DMS114 treated with DMSO at 0.1 percent for 48 hours (cell line): Measurements from ENCODE around the gene RBBP8NL.

Experiments used
- DNase-seq: peaks from one replicate; lab custom pipeline; 2025; ENCODE audit not compliant: unreplicated experiment; lab: John Stamatoyannopoulos, UW

The RBBP8NL gene

DNA sequence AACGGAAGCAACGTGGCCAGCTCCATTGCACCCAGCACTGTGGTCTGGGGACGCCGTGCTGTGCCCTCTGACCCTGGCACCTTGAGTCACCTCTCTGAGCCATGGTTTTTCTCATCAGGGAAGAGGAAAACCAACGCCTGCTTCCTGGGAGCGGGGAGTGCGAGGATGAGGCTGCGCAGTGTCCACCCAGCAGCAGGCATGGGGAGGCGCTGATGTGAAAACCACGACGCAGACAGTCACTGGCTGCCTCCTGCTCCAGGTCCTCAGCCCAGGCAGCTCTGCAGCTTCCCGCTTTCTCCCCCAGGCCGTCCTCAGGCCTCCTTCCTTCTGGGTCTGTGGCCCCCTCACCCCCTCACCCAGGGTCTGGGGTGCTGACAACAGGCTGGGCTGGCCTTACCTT lies 34.5 kb upstream of the RBBP8NL start:
- no peak for DNase-seq

DNA sequence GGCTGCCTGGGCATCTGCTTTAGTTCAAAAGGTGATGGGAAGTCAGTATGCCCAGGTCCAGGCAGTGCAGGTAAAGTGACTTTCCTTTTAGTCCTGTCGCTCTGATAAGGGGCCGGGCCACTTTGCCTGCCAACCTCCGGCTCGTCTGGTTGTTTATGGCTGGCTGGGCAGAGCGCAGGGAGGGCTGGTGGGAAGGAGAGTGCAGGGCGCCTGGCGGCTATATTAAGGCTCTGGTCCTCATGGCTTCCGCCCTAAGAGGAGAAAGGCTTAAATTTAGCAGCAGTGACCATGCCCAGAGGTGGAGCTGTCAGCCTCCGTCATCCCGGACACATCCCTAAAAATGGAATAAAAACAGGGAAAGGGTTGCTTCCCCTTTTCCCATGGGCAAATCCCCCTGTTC lies 33.8 kb upstream of the RBBP8NL start:
- no peak for DNase-seq

DNA sequence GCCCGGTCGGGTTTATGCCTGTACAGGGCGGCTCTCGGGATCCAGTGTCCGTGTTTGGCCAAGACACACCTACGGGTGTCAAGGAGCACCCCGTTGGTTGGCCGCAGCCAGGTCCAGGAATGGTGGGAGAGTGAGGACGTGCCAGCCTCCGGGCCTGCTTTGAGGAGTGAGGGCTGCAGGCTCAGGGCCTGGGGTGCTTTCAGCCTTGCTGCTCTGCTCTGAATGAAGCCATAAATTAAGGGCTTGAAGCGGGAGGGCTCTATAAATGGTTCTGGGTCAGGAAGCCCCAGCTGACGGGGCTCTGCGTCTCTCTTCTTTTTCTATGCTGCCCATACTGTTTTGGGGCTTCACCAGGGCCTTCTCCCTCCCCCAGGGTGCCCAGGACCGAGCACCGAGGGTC lies 33.3 kb upstream of the RBBP8NL start:
- no peak for DNase-seq

DNA sequence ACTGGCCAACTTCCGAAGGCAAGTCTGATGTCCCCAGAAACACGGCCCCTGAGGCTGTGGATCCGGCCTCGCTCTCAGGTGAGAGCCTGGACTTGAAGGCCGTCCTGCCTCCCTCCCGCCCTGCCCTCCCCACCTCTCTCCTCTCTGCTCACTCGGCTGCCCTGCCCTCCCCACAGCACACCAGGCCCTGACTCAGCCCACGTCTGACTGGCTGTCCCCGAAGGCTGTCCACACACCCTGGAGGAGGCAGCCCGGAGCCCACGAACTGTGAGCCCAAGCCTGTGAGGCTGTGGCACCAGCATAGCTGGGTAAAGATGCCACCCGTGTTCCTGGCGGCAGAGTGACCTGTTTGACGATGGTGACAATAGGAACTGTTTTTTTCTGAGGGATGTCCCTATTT lies 32.1 kb upstream of the RBBP8NL start:
- no peak for DNase-seq

DNA sequence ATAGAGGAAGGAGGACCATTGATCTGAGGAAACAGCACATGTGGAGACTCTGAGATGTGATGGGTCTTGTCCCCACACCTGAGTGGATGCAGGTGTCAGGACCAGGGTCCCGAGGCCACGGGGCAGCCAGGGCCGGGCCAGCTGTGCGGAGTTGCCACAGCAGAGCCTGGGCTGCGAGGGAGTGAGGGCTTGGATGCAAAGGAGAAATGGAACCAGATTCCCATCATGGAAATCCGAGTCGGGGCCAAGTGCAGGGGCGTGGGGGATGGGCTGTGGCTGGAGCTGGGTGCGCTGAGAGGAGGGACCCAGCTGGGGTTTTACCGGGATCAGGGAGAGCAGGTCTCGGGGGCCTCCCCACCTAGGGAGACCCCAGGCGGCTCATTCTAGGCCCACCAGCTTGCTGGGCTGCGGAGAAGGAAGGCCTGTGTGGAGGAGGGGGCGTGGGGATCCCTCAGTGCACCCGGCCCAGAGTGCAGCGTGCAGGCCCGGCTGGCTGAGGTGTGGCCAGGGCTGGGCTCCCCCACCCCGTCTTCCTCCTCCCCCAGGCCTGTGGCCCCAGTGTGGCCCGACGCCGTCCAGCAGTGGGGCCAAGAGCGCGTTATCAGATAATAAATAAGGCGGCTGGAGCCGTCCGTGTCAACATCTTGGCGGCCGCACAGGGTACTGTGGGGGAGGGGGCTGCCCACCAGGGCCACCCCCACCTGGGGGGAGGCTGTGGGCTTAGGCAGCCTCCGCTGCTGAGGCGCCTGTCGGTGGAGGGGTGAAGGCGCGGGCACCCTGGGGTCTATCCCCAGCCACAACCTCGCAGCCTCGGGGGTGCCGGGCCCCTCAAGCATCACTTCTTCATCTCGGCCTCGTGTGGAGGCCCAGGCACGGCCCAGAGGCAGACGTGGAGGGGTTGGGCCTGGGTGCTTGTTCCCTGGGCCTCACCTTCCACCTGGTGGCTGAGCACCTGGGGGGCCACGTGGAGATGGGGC lies 31.2 kb upstream of the RBBP8NL start:
- DNase-seq = no peak

DNA sequence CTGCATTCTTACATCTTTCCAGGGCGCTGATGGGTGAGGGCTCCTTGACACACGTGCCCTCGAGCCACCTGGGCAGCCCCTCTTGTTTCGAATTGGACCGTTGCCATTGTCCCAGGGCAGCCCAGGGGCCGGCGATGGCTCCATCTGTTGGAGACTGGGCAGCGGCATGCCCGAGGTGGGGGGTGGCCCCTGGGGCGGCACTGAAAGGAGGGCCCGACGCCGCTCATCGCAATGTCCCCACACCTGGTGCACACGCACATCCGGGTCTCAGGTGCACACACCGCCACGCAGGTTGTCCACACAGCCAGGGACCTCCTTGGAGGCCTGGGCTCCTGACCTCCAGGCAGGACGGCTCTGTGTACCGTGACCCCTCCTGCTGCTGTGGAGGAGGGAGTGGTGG lies 30.5 kb upstream of the RBBP8NL start:
- no peak for DNase-seq

DNA sequence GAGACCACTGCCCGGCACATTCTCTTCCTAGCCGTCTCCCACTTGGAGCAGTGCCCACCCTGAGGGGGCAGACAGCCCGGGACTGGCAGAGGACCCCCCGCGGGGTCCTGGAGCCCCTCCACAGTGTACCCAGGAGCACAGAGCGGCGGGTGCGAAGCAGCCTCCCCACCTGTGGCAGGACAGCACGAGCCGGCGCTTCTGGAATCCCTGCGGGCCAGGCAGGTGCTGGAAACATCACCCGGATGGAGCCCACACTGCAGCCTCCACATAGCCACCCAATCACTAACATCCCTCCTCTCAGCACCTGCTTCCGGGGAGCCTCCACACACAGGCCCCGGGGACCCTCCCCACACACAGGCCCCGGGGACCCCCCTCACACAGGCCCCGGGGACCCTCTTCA lies 29.8 kb upstream of the RBBP8NL start:
- DNase-seq = no peak

DNA sequence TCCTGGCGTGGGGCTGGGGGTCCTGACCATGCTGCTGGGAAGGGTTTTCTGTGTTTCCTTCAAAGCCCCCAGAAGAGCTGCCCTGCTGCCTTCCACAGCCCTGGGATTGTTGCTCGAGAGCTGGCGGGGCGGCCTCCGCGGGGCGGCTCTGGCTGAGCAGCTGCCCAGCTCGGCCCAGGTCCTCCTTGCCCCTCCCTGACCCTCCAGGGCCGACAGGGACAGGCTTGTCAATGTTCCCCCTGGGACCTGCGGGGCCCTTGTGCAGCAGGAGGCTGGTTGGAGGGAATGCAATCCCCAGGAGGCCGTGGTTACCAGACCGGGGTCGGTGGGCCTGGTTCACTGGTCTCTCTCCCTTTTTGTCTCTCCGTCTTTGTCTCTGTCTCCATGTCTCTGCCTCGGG lies 28.6 kb upstream of the RBBP8NL start:
- DNase-seq = no peak

DNA sequence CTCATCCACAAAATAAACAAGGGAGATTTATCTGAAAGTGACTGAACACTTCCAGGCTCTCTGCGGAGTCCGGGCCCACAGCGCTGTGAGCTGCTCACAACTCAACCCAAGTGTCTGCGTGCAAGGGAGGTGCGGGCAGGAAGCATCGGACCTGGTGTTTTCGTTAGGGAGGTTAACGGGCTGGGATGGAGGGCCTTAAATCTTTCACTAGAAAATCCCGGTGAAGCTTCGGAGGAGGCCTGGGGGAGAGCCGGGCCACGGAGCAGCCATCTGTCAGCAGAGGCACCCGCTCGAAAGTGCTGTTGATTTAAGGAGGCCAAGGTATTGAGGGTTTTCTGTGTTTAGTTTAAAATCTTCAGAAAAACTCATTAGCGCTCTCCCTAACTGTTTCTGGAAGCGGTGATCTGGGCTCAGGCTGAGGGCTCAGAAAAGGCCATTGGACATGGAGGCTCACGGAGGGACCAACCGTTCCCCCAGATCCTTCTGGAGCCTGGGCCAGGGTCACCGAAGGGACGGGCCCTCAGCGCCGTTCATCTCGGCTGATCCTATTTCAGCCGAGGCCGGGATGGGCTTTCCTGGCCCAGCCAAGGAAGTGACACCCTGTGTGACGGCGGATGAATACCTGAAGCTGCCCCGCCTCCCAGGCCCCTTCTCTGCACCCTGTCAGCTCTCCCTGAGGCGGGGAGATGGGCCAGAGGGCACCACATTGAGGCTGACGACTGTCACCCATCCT lies 27.7 kb upstream of the RBBP8NL start:
- no peak for DNase-seq

DNA sequence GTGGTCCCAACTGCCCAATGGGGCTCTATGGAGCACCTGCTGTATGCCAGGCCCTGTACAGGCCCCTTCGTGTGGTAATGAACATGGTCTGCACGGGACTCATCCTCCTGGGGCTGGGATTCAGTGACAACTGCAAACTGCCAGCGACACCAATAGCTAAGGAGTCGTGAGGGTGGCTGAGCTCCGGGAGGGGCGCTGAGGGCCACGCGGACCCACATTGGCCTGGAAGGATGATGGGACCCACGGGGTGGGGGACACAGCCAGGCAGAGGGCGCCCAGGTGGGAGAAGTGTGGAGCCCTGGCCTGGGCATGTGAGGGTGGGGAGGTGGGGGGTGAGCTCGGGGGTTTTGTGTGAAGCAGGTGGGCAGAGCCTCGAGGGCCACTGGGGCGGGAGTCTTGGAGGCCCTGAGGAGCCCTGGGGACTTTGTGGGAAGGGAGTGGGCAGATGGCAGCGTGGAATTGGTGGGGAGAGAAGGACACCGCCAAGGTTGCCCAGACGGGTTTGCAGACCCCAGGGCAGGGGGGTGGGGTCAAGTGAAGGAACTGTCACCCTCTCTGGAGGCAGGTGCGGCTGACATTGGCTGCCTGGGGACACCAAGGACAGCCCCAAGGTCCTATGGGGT lies 26.0 kb upstream of the RBBP8NL start:
- no peak for DNase-seq

DNA sequence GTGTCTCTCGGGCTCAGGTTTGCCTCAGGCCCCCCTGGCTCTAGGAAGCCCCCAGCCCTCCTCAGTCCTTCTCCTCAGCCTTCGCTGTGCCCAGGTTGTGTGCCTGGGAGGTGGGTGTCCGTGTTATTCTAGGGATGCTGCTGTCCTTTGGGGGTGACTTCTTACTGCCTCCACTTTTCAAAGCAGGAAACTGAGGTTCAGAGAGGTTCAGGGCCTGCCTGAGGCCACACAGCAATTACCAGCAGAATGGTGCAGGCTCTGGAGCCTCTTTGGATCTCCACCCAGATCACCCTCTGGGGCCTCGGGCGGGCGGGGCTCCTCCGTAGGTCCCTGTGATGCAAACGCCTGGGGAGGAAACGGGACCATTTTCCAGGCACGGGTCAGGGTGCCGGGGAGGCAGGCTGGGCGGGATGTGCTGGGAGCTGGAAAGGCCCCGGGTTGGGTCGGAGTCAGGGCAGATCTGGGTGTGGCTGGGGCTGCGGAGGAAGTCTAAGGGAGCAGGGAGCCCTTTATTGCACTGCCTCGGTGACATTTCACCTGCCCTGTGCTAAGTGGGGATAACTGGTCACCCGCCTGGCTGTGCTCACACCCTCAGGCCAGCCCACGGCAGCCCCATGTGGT lies 25.2 kb upstream of the RBBP8NL start:
- DNase-seq = no peak

DNA sequence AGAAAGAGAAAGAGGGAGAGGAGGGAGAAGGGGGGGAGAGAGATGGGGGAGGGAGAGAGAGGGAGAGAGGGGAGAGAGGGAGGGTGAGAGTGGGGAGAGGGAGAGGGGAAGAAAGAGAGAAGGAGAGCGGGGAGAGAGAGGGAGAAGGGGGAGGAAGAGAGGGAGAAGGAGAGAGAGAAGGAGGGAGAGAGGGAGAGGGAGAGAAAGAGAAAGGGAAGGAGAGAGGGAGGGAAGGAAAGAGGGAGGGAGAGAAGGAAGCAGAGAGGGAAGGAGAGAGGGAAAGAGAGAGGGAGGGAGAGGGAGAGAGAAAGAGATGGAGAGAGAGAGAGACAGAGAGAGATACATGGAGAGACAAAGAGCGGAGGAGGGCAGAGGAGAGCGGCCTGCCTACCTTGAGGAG lies 24.6 kb upstream of the RBBP8NL start:
- no peak for DNase-seq

DNA sequence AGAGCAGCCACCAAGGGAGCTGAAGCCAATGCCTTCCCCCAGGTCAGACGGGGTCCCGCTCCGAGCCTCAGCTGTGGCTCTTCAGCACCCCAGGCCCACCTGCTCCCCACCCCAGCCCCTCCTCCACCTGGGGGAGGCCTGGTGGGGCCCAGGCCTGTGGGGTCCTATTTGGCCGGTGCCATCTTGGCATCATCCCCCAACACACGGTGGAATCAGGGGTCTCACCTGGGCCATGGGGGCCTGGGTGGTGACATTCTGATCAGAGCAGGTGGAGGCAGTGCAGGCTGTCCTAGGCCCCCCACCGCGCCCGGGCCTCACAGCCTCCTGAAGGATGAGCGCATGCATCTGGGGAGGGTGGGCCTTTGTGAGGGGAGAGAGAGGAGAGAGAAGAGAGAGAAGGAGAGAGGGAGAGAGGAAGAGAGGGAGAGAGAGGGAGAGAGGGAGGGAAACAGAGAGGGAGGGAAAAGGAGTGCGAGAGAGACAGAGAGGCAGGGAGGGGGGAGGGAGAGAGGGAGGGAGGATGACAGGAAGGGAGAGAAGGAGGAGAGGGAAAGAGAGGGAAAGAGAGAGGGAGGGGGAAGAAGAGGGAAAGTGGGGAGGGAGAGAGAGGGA lies 23.9 kb upstream of the RBBP8NL start:
- no peak for DNase-seq

DNA sequence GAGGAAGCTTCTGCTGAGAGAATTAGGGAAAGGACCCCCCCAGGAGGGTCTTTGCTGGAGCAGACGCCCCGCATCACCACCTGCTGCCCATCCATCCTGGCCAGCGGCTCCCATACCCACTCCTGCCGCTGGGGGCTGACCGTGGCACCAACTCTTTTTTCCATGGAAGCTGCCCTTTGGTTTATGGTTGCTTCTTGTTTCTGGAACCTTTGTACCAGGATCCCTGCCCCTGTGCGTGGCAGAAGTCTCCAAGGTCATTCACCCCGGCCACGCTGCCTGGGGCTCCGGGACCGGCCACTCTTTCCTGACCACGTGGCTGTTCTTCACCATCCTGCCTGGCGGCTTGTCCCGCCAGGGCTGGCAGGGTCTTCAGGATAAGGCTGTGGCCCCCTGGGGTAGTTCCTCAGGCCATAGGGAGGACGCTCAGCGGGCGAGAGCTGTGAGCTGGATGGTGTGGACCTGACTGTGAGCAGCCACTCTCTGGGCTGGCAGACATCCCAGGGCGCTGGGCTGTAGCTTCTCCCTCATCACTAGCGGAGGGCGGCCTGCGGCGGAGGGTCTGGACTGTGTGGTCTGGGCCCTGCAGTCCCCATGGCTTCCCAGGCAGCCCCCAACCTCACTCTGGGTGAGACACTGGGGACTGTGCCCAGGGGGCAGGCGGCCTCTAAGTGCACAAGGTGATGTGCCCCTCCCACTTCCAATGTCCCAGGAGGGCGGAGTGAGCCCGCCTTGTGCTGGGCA lies 22.8 kb upstream of the RBBP8NL start:
- DNase-seq = no peak

DNA sequence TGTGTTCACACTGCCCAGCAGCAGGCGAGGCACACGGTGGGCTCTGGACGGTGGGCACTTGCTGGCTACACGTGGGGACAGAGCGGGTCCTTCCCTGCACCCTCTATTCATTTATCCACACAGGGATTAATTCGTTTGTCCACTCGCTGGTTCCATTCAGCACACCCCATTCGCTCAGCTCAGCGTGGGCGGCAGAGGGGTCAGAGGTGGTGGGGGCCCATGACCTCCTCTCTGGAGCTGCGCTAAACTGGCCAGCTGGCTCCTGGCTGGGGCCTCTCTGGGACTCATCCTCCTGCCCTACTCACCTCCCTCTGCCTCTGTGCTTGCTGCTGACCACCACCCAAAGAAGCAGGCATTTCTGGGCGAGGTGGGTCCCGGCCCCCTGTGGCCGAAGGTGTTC lies 21.4 kb upstream of the RBBP8NL start:
- no peak for DNase-seq

DNA sequence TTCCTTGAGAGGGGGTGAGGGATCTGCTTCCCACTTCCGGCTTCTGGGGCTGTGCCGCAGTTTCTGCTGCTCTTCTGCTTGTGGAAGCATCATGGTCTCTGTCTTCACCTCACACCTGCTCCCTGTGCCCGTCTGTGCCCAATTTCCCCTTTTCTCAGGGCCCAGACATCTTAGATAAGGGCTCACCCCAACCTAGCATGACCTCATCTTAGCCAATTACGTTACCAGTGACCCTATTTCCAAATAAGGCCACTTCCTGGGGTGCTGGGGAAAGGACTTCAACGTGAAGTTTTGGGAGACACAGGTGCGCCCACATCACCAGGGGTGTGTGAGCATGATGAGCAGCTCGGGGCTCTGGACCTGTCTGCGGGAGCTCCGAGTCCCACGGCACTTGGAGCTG lies 20.7 kb upstream of the RBBP8NL start:
- DNase-seq = no peak

DNA sequence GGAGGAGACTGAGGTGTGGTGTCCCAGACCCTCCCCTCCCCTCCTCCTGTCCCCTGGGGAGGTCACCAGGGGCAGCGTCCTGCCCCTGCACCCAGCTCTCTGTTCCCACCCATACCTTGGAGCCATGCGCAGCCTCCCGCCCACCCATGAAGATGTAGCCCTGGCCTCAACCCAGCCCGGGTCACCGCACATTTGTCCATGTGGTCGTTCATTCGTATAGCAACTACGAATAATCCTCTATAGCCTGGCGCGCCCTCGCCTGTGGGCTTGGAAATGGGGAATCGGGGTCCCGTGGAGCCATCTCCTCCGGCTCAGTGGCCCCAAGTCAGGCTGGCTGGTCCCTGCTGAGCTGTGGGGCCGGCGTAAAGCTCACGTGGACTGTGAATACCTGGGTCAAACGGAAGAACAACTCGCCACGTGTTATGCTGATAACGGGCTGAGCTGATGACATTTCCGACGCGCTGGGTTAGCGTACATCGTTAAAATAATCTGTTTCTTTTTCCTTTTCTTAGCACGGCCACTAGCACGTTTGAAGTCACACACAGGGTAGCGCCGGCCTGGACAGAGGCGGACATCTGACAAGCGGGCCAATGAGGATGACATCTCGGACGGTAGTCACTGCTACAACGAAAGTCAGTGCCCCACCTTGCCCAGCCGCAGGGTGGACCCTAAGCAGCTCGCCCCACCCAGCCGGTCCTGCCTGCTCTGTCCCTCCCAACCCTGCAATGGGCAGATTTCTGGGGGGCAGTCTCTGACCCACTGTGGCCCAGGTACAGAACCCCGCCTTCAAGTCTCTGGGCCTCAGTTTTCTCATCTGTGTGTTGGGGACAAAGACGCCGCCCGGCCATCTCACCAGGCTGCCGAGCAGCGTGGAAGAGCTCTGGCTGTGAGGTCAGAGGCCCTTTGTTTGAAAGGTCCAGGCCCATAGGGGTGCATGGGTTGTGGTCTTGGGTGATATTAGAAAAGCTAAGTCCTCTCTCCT lies 19.8 kb upstream of the RBBP8NL start:
- DNase-seq = no peak

DNA sequence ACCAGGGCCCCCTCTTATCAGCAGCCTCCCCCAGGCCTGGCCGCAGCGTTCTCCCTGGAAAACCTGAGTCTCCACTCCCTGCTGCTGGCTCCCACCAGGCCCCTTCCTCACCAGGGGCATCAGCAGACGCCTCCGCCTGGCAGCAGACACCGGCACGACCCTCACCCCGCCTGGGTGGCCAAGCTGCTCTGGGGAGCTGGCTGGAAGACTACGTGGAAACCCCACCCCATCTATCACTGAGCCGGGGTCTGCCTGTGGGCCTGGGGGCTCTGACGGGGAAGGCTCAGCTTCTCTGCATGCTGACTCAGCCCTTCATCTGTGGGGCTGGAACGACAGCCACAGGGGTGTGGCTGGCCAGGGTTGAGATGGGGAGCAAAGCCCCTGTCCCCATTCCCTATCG lies 19.1 kb upstream of the RBBP8NL start:
- no peak for DNase-seq
